GM12878 (cell line): ENCODE measurements around the gene SPATA45.

Experiments used
- CEBPB ChIP-seq, 2 experiments: fragments of 150-350 bp in 1 of 2; IDR thresholded peaks; 2 replicates each; pipeline ENCODE4 v1.6.1; 2012 to 2014; ENCODE audit warnings: low read depth in 2 of 2, low read length in 2 of 2, borderline replicate concordance in 1 of 2, inconsistent platforms in 1 of 2
- CEBPZ ChIP-seq: fragments of 150-350 bp; IDR thresholded peaks from 2 replicates; pipeline ENCODE4 v1.6.1; 2016; ENCODE audit warnings: low read depth, low read length
- CTCF ChIP-seq, 3 experiments: IDR thresholded peaks in 2 of 3; conservative IDR thresholded peaks in 1 of 3; 2 replicates each; pipeline ENCODE4 v1.5.1; 2011; ENCODE audit warnings: low read depth in 3 of 3, low read length in 3 of 3, mild to moderate bottlenecking in 3 of 3, control low read depth in 2 of 3, moderate library complexity in 2 of 3, inconsistent platforms in 1 of 3, mixed read lengths in 1 of 3; ENCODE audit not compliant: control insufficient read depth in 2 of 3, insufficient read depth in 1 of 3; ENCODE audit errors: extremely low read depth in 1 of 3
- EZH2 ChIP-seq: IDR thresholded peaks from 2 replicates; pipeline ENCODE4 v1.6.1; 2012; ENCODE audit warnings: low read depth, mild to moderate bottlenecking, control low read depth, inconsistent platforms, low read length, borderline replicate concordance; ENCODE audit not compliant: control insufficient read depth
- JUND ChIP-seq: IDR thresholded peaks from 2 replicates; pipeline ENCODE4 v1.6.1; 2012; ENCODE audit warnings: low read depth, mild to moderate bottlenecking, low read length, improper control_type of control experiment, moderate library complexity
- SUZ12 ChIP-seq: fragments of 200-600 bp; sonication (generic); IDR thresholded peaks from one replicate; pipeline ENCODE4 v1.6.1; 2018; ENCODE audit warnings: antibody characterized with exemption, mild to moderate bottlenecking; ENCODE audit not compliant: unreplicated experiment

GRCh38 chr1:212892108-212892507 lies 44.7 kb upstream of the SPATA45 start:
- no peak for TF ChIP-seq CTCF (IDR thresholded peaks at IDR 0.05 in 2 of 3, conservative IDR thresholded peaks at IDR 0.05 in 1 of 3; ENCODE audit: control insufficient read depth in 2 of 3, extremely low read depth in 1 of 3, insufficient read depth in 1 of 3, low read depth in 3 of 3, low read length in 3 of 3)
- no peak for TF ChIP-seq CEBPZ
- TF ChIP-seq EZH2: no peak
- no peak for TF ChIP-seq SUZ12
- no peak for TF ChIP-seq CEBPB (IDR thresholded peaks at IDR 0.05; ENCODE audit: borderline replicate concordance in 1 of 2, low read depth in 2 of 2, low read length in 2 of 2)
- TF ChIP-seq JUND: no peak
